ENCODE data around the gene CCDC8. TPM values are rescaled to one million over a fixed set of nuclear protein-coding genes. Genes with fewer than 3 reads are reported as not detected.

The CCDC8 gene
- total RNA-seq, 4 donors from 2014 or later = 0.49 to 3.6 (median 2.4) TPM

DNA sequence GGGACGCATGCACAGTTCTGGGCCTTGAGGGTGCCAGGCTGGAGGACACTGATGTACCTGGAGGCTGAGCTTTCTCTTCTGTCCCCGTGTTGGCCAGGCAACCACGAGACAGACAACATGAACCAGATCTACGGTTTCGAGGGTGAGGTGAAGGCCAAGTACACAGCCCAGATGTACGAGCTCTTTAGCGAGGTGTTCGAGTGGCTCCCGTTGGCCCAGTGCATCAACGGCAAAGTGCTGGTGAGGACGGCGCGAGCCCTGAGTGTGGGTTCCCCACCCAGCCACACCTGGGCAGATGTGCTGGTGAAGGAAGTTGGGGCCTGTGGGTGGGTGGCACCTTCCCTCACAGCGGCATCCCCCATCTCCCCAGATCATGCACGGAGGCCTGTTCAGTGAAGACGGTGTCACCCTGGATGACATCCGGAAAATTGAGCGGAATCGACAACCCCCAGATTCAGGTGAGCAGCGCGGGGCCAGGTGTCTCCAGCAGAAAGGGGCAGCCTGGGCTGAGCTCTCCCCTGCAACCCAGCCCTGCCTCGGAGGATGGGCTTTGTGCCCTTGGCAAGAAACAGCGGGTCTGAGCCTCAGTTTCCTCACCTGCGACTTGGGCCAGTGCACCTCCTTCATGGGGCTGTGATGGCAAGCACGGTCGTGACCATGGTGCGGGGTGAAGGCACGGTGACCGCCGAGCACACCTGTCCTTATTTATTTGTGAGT is 26.2 kb downstream of the CCDC8 start:
- TF ChIP-seq, protein P1, sequence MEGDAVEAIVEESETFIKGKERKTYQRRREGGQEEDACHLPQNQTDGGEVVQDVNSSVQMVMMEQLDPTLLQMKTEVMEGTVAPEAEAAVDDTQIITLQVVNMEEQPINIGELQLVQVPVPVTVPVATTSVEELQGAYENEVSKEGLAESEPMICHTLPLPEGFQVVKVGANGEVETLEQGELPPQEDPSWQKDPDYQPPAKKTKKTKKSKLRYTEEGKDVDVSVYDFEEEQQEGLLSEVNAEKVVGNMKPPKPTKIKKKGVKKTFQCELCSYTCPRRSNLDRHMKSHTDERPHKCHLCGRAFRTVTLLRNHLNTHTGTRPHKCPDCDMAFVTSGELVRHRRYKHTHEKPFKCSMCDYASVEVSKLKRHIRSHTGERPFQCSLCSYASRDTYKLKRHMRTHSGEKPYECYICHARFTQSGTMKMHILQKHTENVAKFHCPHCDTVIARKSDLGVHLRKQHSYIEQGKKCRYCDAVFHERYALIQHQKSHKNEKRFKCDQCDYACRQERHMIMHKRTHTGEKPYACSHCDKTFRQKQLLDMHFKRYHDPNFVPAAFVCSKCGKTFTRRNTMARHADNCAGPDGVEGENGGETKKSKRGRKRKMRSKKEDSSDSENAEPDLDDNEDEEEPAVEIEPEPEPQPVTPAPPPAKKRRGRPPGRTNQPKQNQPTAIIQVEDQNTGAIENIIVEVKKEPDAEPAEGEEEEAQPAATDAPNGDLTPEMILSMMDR (IDR thresholded peaks at IDR 0.05; ENCODE audit: low read depth) = no peak

DNA sequence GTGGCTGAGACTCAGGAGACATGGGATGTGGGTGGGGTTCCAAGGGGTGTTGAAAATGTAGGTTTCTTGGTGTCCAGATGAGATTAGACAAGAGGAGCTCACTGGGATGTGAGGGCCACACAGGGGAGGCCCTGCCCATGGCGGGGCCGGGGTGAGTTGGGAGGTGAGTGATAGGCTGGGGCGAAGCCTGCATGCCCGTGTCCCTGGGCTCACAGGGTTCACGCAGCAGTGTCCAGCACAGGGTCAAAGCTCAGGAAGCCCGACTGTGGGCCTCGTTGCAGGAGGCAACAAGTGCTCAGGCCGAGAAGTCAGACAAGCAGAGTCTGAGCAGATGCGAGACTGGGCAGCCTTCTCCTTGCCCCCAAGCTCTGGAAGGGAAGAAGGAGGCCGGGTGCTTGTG is 27.2 kb downstream of the CCDC8 start:
- TF ChIP-seq, protein P1 (IDR thresholded peaks at IDR 0.05; ENCODE audit: low read depth) = no peak

DNA sequence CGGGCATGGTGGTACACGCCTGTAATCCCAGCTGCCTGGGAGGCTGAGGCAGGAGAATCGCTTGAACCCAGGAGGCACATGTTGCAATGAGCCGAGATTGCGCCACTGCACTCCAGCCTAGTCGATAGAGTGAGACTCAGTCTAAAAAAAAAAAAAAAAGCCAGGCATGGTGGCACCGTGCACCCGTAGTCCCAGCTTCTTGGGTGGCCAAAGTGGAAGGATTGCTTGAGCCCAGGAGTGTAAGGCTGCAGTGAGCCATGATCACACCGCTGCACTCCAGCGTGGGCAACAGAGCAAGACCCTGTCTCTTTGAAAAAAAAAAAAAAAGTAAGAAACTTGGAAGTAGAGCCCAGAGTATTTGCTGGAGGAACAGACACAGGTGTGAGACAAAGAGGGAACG is 27.7 kb downstream of the CCDC8 start:
- TF ChIP-seq, protein P1 (IDR thresholded peaks at IDR 0.05; ENCODE audit: low read depth) = no peak

DNA sequence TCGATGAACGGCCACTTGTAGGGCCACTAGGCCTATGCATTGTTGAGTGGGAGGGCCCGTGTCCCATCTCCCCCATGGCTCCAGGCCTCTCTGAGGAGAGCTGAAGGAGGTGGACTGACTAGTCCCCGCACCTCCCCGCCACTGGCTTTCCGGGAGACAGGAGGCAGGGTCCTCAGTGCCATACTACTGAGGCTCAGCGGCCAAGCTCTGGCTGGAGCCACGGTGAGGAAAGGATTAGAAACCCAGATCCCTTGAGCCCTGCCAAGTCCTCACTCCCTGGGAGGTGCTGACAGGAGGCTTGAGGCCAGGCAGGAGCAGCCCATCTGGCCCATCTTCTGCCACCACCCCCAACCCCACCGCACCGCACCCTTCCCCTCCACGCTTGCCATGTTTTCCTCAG is 29.0 kb downstream of the CCDC8 start:
- TF ChIP-seq, protein P1 (IDR thresholded peaks at IDR 0.05; ENCODE audit: low read depth) = no peak

DNA sequence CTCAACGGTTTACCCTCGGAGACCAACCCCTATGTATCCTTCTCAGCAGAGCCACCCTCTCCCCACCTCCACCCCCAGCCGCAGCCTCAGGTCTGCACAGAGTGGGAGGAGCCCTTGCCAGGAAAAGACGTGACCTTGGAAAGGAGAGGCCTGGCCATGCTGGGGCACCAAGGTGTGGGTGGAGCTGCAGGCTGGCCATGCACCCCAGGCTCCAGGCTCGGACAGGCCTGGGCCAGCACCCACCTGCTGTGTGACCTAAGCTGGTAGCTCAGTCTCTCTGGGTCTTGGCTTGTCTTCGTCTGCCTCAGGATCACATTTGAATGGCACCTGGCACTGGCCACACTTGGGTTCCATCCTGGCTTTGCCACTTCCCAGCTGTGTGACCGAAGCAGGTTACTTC is 29.5 kb downstream of the CCDC8 start:
- TF ChIP-seq, protein P1 (IDR thresholded peaks at IDR 0.05; ENCODE audit: low read depth) = no peak

DNA sequence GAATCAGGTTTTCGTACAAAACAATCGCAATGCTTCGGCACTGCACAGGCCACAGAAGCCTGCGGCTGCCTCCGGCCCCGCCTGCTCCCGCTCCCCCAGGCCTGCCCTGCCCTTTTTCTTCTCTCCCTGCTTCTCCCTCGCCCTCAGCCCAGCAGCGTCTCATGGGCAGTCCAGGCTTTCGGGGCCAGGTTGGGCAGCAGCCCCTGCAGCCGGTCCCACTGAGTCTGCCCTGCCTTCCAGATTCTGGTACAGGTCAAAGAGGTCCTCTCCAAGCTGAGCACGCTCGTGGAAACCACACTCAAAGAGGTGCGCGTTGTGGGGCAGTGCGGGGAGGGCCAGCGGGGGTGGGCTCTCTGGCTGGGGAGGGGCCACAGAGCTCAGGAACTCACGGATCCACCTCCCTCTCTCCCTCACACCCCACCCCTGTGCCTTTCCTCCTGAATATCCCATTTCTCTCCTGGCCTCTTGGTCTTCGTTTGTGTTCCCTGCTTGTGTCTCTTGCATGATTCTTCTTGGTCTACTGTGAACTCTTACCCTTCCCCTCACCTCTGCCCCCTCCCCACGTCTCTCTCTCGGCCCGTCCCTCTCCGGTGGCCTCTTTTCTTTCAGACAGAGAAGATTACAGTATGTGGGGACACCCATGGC is 30.1 kb downstream of the CCDC8 start:
- TF ChIP-seq, protein P1 (IDR thresholded peaks at IDR 0.05; ENCODE audit: low read depth) = no peak

DNA sequence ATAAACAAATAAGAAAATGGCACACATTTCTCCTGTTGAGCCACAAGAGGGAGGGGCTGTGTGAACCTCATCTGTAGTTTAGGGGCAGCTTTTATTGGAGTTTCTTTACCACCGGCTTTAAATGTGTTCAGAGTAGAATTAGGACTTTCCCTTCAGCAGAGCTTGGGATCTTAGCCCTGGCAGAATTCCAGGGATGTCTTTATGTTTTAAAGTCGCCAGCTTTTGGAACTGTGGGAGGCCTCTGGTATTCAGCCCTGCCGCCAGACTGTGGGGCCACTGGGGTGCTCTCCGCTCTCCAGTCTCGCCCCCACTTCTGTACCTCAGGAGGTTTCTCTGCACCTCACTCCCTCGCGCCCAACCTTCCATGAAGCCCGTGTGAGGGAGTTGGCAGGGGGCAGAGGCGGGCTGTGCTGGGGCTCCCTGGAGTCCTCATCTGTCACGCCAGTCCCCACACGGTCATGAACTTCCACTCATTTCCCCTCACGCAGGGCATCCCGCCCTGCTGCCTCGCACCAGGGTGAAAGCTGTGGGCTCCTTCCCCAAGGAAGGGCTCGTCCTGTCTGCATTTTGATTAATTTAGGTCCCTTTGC is 31.5 kb downstream of the CCDC8 start:
- TF ChIP-seq, protein P1 (IDR thresholded peaks at IDR 0.05; ENCODE audit: low read depth) = no peak
